Keratinocyte (primary cell): ENCODE results near the gene CERT1.

Experiments used
- CTCF ChIP-seq, 3 experiments: IDR thresholded peaks in 1 of 3; conservative IDR thresholded peaks in 1 of 3; optimal IDR thresholded peaks in 1 of 3; 2 replicates in 2 of 3; 3 replicates in 1 of 3; pipeline versions ENCODE3 to v1.5.1; 2011; ENCODE audit warnings: low read length in 3 of 3, mild to moderate bottlenecking in 3 of 3, moderate library complexity in 2 of 3, control low read depth in 1 of 3, inconsistent platforms in 1 of 3; ENCODE audit not compliant: insufficient read depth in 2 of 3; ENCODE audit errors: extremely low read depth in 1 of 3
- EZH2 ChIP-seq: IDR thresholded peaks from one replicate; pipeline ENCODE4 v1.6.1; 2012; ENCODE audit warnings: inconsistent platforms, mild to moderate bottlenecking, low read length, moderate library complexity

GRCh38 chr5:75363726-75364495, 147.5 kb downstream of the CERT1 start:
- TF ChIP-seq CTCF (optimal IDR thresholded peaks at IDR 0.05 in 1 of 3, IDR thresholded peaks at IDR 0.05 in 1 of 3, conservative IDR thresholded peaks at IDR 0.05 in 1 of 3; ENCODE audit: extremely low read depth in 1 of 3, insufficient read depth in 2 of 3, low read length in 3 of 3) (no peak), EZH2 (no peak)
